ENCODE data around the gene EZH2.

- TF ChIP-seq, protein P1, sequence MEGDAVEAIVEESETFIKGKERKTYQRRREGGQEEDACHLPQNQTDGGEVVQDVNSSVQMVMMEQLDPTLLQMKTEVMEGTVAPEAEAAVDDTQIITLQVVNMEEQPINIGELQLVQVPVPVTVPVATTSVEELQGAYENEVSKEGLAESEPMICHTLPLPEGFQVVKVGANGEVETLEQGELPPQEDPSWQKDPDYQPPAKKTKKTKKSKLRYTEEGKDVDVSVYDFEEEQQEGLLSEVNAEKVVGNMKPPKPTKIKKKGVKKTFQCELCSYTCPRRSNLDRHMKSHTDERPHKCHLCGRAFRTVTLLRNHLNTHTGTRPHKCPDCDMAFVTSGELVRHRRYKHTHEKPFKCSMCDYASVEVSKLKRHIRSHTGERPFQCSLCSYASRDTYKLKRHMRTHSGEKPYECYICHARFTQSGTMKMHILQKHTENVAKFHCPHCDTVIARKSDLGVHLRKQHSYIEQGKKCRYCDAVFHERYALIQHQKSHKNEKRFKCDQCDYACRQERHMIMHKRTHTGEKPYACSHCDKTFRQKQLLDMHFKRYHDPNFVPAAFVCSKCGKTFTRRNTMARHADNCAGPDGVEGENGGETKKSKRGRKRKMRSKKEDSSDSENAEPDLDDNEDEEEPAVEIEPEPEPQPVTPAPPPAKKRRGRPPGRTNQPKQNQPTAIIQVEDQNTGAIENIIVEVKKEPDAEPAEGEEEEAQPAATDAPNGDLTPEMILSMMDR (IDR thresholded peaks at IDR 0.05; ENCODE audit: insufficient read depth, low read length): no peak
- TF ChIP-seq POLR2AphosphoS5 (IDR thresholded peaks at IDR 0.05; ENCODE audit: low read depth): no peak
- no peak for TF ChIP-seq SPI1 (IDR thresholded peaks at IDR 0.05; ENCODE audit: borderline replicate concordance, low read depth)
Measured at GRCh38 chr7:148806187-148806586, 77.9 kb downstream of the EZH2 start.

Measured in HL-60 (cell line).